G401 (cell line): ENCODE results near the gene CAMTA1. TPM values are rescaled to one million over a fixed set of nuclear protein-coding genes. Genes with fewer than 3 reads are reported as not detected.
A peak's percentile ranks its signal among the peaks of the same experiment; 100 is the strongest.

Experiments
- DNase-seq: peaks from one replicate; pipeline ENCODE4 v3.0.0-alpha.2; 2015; ENCODE audit warnings: low spot score
- in situ Hi-C: cut with HindIII; loops from 2 replicates; pipeline ENCODE4 v1.10.0; 2016; ENCODE audit warnings: low sequenced_read_pairs, mixed read lengths
- total RNA-seq: library from RNA; depleted of rRNA; stranded (reverse); fragments of >200 nt; shearing (Covaris generic); gene quantifications from 2 replicates; pipeline ENCODE4 v1.2.3, GENCODE V29; 2014

The CAMTA1 gene
- total RNA-seq, 1 experiment from 2014 or later, result 137 TPM

DNA sequence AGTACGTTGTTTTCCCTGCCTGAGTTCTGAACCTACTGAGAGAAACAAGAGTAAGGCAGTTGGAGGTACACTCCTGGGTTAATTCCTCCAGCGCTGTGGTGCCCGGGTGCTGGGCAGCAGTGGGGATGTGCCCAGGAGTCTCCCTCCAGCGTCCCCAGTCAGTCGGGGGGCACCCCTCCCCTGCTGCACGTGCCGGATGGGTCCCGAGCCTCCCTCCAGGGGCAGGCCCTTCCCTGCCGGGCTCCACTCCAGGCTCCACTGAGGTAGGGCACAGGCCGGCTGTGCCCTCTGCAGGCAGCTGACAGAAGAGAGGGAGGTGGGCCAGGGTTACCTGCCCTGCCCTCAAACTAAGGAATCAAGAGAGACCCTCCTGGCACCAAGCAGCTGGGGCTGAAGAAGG lies 747.8 kb downstream of the CAMTA1 start:
- DNase-seq, result no peak
- in situ Hi-C loops, result no loop called here

DNA sequence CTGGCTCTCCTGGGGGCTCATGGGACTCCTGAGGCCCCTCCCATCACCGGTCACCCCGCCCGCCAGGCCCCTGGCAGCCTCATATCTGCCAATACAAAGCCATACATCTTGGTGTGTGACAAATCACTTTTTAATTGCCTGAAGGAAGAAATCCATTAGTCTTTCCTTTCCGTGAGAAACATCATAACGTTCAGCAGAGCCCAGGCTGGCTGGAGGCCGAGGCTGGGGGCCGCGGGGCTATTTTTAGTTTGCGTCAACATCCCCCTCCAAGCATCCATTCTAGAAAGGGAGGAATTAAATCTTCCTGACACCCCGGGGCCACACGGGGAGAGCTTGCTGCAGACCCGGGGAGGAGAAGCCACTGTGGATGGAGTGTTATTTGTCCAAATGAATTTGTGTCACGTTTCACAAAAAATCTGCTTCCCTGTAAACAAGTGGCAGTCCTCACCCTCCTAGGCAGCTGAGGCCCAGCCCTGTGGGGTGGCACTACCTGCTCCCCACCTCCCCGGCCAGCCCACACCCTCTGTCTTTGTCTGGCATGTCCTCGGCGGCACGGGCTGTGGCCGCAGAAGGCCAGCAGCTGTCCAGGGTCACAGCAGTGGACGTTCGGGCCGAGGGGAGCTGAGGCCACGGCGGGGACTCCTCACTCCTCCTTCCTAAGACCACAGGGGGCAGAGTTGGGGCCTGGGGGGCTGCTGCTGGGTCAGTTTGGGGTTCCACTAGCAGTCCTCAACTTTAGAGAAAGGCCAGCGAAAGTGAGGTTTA lies 749.0 kb downstream of the CAMTA1 start:
- DNase-seq, result no peak
- in situ Hi-C loops, result no loop called here

DNA sequence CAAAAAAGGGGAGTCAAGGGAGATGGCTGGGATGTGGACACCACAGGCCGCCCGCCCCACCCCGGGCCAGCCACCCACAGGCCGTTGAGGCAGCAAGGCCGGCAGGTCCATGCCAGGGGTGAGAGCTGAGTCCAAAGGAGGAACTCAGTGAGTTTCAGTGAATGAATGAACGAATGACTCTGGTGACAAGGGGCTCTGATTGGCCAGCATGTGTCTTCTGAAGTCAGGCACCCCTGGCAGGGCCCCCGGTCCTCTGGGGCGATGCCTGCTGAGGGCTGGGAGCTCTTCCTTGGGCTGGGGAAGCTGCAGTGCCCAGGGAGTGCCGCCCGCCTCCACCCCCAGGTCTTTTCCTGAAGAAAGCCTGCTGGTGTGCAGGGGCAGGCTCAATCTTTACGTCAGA lies 749.8 kb downstream of the CAMTA1 start:
- no peak for DNase-seq
- in situ Hi-C loops, result no loop called here

DNA sequence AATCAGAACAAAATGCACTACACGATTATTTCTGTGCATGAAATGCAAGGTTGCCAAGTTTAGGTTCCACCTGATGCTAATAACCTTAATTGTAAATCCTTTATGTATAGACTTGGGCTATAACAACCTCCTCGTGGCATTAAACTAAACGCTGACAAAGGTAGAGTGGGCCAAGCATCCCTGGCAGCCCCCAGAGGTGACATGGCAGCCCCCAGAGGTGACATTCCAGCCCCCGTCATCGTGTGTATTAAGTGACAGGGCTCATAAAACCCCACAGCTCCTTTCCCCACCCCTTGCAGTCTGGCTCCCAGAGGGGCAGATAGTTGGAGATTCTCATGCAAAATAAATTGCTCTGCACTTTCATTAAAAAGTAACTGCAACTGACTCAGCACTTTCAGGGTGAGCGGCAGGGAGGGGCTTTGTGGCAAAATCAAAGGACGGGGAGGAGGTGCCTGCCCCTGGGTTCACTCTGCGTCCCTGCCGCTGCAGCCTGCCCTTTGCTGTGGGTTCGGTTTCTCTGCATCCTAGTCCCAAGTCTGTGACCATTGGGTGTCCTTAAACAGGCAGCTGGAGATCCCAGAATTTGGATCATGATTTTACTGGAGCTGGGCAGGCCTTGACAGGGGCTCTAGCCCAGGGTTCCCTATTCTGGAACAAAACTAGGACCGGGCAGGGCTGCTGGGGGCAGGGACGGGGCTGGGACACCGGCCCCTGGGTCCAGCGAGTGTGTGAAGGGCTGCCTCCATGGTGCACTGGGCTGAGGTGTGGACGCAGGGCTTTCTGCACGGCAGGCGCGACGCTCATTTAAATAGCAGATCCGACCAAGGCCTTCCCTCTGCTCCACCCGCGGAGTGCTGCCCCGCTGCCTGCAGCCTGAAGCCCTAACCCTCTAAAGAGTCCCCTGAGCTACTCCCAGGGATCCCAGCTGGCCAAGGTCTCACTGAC lies 751.0 kb downstream of the CAMTA1 start:
- no peak for DNase-seq
- in situ Hi-C loops, result no loop called here

DNA sequence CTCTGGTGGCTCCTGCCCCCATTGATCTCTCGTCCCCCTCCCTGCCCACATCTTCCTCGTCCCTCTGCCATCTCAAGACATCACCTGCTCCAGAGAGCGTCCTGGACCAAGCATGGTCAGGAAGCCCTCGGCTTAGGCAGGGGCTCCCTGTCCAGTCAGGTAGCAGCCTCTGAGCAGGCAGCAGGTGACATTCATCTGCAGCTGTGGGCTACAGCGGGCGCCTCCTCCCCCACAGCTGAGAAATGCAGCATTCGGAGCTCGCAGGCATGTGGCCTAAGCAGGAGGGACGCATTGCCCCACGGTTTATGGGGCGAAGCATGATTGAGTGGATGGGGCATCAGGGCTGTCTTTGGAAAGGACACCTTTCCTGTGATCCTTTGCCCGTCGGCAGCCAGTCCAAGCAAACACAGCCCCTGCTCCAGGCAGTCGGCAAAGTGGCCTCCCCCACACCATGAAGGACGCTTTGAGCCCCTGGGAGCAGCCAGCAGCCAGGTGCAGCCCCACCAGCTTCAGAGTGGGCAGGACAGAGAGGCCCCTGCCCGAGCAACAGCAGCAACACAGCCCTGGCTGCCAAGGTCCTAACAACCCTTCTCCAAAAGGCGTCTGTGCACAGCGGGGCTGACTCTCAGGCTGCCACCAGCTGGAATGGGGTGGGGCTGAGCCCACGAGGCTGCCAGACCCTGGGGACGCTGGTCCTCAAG lies 751.8 kb downstream of the CAMTA1 start:
- in situ Hi-C loops, result no loop called here
- no peak for DNase-seq

DNA sequence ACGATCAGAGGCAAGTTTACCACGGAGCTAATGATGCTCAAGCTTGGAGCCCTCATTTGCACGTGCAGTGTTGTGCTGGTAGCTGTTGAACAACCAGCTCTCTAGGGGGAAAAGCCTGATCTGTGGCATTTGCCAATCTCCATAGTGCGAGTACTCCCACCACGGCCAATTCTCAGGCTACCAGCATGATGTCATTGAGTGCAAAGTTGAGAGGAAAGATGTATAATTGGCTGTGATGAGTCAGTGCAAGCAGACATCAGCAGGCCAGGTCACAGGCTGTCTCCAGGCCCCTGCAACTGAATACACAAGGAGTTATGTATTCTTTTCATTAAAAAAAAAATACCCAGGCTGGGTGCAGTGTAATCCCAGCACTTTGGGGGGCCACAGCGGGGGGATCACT lies 752.8 kb downstream of the CAMTA1 start:
- in situ Hi-C loops, result no loop called here
- no peak for DNase-seq

DNA sequence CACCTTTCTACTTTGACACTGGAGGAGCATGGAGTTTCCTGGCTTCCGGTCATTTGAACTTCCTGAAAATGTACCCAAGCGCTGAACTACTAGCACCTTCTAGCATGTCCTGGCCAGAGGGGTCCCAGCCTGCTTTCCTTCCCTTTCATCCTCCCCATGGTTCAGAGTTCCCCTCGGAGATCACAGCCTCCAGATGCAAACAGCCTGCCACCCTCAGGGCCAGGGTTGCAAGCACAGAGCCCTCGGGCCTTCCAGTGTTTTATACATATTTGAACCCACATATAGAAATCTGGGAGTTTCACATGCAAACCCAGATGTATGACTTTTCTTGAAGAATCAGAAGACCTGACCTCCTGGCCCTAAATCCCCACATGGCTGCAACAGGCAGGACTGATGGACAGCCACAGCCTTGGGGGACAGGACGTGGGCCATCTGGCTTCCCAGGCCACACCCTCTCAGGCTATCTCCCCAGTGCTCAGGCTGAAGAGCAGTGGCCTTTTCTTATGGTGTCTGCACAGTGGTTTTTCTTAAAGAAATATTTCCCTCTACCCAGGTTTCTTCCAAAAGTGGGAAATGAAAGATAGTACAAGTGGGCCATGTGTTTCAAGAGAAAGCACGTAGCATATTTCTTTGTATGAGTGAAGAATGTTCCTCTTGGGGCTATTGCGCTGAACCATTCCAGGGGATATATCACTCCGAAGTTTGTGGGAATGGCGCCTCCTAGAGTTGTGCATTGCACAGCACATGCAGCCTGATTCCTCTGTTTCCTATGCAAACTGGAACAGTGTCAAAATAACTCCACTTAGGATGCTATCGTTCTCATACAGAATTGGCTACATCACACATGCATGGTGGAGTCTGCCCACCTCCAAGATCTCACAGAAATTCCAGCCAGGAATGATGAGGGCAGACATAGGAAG lies 753.9 kb downstream of the CAMTA1 start:
- in situ Hi-C loops, result no loop called here
- DNase-seq, result peak; percentile 29

DNA sequence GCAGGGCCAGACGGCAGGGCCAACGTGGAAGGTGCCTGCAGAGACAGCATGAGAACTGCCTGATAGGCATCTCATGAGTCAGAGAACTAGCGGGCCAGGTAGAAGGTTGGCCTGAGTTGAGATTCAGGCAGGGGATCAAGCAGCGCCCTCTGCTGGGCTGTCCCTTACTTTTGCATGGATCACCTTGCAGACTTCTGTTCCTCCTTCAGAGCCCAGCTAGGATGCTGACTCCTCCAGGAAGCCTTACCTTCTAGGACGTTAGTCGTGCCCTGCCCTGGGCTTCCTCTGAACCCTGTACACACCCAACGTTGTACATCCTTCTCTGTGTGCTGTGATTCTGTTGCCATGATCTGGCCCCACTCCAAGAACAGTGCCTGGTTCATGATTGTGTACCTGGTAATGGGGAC lies 754.5 kb downstream of the CAMTA1 start:
- peak; percentile 65 for DNase-seq
- in situ Hi-C loops, result no loop called here

DNA sequence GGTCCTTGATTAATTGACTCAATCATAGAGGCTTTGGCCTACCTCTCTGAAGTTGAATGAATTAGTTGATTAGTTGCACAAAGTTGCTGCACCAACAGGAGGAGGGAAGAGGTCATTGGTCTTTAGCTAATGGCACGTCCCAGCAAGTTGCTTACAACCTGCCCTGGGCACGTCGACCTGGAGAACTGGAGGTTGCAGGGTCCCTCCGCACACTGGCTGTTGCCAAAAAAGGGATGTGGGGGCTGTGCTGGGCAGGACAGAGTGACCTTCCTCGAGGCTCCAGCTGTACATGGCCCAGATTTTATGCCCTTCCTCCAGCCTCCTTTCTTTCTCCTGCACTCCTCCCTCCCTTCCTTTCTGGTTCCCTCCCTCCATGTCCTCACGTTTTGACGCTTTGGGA lies 755.6 kb downstream of the CAMTA1 start:
- no peak for DNase-seq
- in situ Hi-C loops, result no loop called here

DNA sequence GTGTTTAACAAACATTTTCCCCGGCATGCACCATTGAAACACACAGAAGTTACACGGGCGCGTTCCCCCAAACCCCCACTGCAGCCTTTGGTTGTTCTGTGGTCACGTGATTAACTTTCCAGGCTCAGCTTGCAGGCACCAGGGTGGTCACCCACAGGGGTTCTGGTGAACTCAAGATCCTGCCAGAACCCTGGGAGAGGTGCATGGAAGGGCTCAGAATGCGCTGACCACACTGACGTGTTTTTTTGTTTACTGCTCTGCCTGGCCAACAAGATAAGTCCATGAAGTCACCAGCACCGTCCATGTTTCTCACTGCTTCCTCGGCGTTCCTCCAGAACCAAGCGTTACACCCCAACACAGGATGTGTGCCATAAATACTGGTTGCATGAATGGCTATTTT lies 756.4 kb downstream of the CAMTA1 start:
- DNase-seq, result no peak
- in situ Hi-C loops, result no loop called here

DNA sequence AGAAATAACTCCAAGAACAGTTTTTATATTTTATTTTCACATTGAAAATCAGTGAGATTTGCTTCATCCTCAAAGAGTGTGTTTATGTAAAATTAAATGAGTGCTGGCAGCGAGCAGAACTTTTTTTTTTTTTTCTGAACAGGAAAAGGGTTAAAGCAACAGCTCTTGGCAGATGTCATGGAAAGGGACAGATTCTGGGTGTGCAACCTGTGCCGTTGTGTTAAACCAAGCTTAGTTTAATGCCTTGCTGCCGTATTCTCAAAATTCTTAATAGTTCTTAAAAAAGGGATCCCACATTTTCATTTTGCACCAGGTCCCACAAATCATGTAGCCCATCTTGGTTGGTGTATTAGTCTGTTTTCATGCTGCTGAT lies 758.5 kb downstream of the CAMTA1 start:
- in situ Hi-C loops, result no loop called here
- DNase-seq, result no peak

DNA sequence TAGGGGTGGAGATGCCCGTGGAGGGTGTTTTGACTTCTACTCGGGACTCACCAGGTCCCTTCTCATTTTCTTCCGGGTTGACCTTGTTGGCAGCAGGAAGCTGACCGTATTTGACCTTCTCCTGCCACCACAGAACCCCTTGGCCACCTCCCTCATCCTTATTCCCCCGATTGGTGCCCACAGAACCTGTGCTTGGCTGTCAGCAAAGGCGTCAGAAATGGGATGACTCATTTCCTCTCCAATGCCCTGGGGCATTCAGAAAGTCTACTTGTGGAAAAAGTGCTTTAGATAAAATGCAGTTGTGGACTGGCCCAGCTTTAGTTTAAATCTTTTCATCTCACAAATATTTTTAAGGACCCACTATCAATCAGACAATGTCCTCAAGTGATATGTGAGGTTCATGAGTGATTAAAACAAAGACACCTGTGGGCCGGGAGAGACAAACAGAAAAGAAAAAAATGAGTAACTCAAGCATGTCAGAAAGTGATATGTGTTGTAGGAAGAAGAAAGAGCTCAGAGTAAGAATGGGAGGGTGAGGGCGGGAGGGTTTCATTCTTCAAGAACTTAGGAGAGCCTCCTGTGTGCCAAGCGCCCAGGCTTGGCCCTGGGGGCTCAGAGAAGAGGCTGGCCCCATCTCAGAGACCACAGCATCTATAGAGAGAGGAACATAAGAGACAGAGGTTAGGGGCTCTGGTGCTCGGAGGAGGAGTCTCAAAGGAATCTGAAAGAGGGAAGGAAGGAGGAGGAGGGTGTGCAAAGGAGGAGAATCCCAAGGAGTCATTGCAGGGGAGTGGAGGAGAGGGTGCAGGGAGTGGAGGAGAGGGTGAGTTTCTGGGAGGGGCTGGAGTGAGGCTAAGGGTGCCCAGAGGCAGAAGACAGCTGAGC lies 764.3 kb downstream of the CAMTA1 start:
- DNase-seq, result no peak
- in situ Hi-C loops, result no loop called here

DNA sequence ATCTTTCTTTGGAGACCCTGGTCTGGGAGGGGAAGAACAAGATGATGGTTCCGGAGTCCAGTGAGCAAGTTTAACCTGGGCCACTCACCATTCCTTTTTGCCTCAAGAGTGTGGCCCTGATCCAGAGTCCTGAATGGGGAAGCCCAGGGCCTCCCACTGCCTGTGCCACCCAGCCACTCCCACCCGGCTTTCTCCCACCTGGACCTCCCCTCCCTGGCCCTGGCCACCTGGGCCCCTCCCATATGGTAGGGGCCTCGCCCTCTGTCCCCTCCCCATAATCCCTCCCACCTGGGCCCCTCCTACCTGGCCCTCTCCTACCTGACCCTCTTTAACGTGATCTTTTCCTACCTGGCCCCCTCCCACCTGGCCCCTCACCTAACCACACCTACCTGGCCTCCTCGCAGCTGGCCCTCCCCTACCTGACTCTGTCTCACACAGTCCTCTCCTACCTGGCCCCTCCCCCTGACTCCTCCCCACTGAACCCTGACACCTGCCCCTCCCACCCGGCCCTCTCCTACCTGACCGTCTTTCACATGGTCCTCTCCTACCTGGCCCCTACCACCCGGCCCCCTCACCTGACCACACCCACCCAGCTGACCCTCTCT lies 765.1 kb downstream of the CAMTA1 start:
- in situ Hi-C loops, result no loop called here
- no peak for DNase-seq

DNA sequence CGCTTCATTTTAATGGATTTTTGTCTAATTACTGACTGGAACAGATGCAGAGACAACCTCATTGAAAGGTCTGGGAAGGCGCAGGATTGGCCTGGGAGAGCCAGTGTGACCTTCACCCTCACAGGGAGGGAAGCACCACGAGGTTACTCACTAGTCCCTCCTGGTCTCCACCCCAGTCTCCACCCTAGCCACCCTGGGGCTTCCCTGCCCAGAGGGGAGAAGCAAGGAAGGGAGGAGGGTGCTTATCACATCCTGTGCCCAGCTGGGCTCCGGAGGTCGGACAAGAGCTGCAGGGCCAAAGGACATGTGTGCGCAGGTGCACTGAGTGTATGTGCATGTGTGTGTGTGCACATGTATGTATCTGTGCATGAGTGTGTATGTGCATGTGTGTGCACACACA lies 765.7 kb downstream of the CAMTA1 start:
- DNase-seq, result no peak
- in situ Hi-C loops, result no loop called here

DNA sequence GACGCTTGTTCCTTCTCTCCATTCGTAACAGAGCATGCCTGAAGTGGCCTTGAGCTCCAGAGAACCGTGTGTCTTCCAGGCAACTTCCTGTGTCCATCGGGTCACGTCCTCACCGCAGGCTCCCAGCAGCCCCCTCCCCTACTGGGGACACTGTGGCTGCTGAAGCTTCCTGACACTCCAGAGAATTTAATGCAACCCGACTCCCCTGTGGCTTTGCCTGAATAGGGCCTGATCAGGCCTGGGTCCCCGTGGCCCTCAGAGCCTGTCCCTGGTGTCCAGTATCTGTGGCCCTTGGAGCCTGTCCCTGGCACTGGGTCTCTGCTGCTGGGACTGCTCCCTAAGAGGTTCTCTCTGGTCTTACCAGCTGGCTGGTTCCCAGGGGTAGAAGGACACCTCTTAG lies 766.2 kb downstream of the CAMTA1 start:
- in situ Hi-C loops, result no loop called here
- DNase-seq, result no peak

DNA sequence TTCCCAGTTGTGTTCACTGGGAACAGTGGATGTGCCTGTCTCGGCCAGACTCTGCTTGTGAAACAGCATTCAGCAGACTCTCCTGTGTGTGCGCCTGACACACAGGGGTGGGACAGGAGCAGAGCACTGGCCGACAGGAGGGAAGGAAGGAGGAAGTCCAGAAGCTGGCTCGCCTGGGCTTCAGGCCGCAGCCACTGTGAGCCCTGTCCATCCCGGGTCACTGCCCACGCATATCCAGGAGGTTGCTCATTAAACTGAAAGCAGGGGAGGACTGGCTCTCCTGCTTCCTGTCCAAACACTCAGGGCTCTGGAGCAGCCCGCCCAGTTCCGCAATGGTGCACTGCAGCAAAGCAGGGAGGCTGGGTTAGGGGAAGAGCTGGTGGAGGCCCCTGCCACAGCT lies 767.1 kb downstream of the CAMTA1 start:
- in situ Hi-C loops, result no loop called here
- no peak for DNase-seq

DNA sequence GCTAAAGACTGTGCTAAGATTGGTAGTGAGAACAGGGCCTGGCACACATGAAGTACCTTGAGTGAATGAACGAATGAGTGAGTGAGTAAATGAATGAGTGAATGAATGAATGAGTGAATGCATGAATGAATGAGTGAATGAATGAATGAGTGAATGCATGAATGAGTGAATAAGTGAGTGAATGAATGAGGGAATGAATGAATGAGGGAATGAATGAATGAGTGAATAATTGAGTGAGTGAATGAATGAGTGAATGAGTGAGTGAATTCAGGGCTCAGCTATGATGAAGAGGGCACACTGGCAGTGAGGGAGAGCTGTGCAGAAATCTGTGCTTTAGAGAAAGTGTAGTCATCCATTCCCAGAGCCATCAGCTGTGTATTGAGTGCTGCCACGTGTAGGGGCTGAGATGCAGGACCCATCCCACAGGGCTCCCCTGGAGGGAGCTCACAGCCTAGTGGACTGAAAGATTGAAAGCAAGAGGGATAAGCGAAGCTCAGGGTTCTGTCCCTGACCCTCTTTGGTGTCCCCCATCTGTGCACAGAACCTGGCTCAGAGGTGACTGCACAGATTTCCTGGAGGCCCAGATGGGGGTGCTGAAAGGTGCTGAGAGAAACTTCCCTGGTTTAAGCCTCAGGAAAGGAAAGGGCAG lies 767.9 kb downstream of the CAMTA1 start:
- in situ Hi-C loops, result no loop called here

More for the DNA sequence above, 767.9 kb downstream of the CAMTA1 start:
- no peak for DNase-seq
